Right hindlimb (tissue), 1 donor: ENCODE measurements around the gene RRAS.
A peak's percentile ranks its signal among the peaks of the same experiment; 100 is the strongest.
"Not testable (repeated sequence)": the region's sequence is repeated elsewhere in the genome, so short reads cannot be mapped to it uniquely, and the experiment has no call there.

ENCODE experiments used
- DNase-seq: peaks from one replicate; pipeline ENCODE4 v3.0.0-alpha.2; 2018

The RRAS gene

DNA sequence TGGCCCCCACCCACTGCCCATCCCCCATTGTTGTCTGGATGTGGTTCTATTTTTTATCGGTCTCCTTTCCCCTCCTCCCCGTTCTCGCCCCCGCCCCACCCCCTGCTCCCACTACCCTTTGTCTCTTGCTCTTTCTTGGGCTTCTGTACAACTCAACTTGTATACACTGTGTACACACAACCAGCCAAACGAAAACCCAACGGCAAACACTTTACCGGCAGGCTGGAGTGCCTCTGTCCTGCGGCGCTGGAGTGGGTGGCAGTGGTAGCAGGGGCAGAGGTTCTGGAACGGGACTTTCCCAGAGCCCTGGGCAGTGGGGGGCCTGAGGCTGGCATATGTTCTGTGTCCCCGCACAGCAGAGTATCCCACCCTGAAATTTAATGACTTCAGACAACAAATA, 13.7 kb downstream of the RRAS start:
- DNase-seq: peak; percentile 22

DNA sequence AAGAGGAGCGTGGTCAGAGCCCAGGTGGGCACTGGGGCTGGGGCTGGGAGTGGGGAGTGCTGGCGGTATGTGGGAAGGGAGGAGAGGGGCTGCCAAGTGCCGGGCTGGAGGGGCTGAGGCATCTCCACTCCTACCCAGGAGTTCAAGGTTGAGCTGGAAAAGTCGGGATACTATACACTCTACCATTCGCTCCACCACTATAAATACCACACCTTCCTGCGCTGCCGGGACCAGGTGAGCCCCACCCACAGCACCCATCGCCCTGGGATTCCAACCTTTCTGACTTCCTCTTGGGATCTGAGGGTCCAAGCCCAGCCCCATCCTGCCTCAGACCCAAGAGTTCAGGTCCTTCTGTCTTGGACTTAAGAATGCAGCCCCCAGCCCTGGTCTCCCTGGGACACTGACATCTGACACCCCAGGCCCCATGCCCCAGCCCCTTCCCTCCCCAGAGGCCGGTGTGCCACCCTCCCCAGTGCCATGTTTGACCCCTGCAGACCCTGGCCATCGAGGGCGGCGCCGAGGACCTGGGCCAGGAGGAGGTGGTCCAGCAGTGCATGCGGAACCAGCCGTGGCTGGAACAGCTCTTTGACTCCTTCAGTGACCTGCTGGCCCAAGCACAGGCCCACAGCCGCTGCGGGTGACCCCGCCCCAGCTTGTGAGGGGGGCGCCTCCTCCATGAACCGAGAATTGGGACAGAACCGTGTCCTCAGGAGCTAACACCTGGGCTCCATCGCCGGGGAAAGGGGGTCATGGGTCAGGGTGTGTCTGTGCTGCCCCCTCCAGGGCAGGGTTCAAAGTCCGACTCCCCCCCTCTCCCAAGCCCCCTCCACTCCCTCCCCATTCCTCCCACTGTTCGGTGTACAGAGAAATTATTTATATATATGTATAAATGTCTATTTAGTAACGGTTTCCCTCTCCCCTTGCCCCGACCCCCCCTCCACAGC, 14.7 kb downstream of the RRAS start:
- DNase-seq: no peak

DNA sequence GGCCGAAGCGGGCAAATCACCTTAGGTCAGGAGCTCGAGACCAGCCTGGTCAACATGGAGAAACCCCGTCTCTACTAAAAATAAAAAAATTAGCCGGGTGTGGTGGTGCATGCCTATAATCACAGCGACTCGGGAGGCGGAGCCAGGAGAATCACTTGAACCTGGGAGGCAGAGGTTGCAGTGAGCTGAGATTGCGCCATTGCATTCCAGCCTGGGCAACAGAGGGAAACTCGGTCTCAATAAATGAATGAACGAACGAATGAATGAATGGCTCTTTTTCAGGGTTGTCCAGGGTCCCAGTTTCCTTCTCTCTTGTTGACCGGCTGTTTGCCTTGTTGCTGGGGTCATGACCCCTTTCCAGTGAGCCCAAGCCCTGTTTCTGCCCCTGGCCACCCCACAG, 22.1 kb downstream of the RRAS start:
- DNase-seq: not testable (repeated sequence)

- no peak for DNase-seq
Observed at GRCh38 chr19:49616945-49617344, 23.0 kb downstream of the RRAS start.

DNA sequence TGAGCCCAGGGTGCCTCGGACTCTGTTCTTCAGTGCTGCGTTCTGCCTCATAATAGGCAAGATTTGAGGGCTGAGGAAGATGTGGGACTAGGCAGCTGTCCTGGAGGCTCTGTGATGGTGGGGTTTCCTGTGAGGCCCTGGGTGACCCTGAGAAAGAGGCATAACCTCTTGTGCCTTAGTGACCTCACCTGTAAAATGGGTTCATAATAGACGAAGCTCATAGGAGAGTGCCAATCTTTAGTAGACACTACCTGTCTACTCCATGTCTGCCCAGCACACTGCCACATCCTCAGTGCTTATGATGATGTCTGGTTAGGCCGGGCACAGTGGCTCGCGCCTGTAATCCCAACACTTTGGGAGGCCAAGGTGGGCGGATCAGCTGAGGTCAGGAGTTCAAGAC, 23.4 kb downstream of the RRAS start:
- DNase-seq: no peak

GRCh38 chr19:49615861-49616260, 24.1 kb downstream of the RRAS start:
- no peak for DNase-seq

DNA sequence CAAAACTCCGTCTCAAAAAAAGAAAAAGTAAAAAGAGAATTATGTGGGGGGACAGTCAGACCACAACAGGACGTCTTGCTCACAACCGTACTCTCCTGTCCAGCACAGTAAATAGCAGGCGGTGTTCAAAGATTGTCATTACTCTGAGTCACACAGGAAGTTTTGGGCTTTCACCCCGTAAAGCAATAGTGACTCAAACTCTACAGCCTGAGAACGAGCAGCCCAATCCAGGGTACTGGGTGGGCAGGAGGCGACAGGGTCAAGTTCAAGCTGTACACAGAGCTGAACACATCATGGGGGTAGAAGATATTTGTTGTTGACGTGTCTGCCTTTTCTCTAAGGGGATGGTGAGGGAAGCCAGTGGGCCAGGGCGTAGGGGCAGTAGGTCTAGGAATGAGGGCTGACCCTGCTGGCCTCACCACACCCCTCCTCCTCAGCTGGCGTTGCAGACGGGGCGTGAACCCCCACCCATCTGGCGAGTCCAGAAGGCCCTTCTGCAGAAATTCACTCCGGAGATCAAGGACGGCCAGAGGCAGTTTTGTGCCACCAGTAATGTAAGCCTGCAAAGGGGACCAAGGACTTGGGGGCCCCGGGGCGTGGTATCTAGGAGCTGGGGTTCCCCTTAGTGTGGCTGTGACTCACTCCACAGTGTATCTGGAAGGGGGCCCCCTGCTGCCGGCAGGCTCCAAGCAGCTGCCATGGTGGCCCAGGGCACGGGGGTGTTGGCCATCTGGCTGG, 25.7 kb downstream of the RRAS start:
- DNase-seq: no peak

- no peak for DNase-seq
Observed at GRCh38 chr19:49613374-49613773, 26.6 kb downstream of the RRAS start.

- no peak for DNase-seq
Observed at GRCh38 chr19:49609499-49610092, 30.3 kb downstream of the RRAS start.

DNA sequence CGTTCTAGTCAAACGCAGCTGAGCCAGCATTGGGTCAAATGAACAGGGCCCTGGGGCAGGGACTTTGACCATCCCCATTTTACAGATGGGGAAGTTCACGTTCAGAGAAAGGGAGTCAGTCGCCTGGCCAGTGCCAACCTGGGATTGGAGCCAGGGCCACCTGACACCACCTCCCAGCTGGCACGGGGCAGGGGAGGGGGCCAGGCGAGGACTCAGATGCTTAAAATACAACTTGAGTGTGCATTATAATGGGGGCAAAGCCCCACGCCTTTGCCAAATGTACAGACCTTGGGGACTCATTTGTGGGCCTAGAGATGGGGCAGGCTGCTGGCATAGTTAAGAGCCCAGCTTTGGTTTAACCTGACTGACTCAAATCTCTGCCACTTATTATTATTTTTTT, 34.3 kb downstream of the RRAS start:
- no peak for DNase-seq

- no peak for DNase-seq
Observed at GRCh38 chr19:49602806-49603205, 37.1 kb downstream of the RRAS start.

GRCh38 chr19:49601482-49602038, 38.4 kb downstream of the RRAS start:
- DNase-seq: no peak

- DNase-seq: no peak
Observed at GRCh38 chr19:49599378-49600295, 40.3 kb downstream of the RRAS start.

DNA sequence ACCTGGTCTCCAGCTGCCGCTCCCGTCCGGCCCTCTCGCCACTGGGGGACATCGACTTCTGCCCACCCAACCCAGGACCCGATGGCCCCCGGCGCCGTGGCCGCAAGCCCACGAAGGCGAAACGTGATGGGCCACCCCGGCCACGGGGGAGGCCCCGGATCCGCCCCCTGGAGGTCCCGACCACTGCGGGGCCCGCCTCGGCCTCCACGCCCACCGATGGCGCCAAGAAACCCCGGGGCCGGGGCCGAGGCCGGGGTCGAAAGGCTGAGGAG, 42.3 kb downstream of the RRAS start:
- no peak for DNase-seq

GRCh38 chr19:49596954-49597702, 42.8 kb downstream of the RRAS start:
- no peak for DNase-seq

- no peak for DNase-seq
Observed at GRCh38 chr19:49596407-49596806, 43.5 kb downstream of the RRAS start.

DNA sequence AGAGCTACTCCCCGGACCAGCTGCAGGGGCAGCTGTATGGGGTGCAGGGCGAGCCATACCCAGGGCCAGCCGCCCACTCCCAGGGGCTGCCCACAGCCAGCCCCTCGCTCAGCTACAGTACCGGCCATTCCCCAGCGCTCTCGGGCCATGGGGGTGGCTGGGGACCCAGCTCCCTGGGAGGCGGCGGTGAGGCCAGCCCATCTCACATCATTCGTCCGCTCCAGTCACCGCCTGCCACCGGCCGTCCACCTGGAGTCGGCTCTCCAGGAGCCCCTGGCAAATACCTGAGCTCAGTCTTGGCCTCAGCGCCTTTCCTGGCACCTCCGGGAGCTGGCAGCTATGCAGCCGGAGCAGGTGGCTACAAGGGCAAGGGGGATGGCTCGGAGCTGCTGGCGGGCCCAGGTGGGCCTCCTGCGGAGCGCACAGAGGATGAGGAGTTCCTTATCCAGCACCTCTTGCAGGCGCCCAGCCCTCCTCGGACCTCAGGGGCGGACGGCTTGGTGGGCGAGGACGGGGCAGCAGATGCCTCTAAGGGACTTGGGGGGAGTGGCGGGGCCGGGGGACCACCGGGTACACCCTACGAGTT, 44.0 kb downstream of the RRAS start:
- no peak for DNase-seq

DNA sequence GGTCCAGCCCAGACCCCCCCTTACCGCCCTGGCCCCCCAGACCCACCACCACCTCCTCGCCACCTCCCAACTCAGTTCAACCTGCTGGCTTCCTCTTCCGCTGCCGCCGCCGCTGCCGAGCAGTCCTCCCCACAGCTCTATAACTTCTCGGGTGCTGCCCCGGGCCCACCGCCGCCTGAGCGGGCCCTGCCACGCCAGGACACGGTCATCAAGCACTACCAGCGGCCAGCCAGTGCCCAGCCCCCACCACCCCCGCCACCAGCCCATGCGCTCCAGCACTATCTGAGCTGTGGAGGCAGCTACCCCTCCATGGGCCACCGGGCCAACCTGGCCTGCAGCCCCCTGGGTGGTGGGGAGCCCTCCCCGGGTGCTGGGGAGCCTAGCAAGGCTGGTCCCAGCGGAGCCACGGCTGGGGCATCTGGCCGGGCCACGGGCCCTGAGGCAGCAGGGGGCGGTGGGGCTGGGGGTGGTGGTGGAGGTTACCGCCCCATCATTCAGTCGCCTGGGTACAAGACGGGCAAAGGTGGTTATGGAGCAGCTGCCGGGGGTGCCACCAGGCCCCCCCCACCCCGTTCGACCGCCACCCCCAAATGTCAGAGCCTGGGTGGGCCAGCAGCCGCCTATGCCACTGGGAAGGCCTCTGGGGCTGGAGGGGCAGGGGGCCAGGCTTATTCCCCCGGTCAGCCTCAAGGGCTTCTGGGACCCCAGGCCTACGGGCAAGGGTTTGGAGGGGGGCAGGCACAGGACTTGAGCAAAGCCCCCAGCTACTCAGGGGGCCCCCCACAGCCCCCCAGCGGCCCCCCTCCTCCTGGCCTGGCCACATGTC, 44.7 kb downstream of the RRAS start:
- DNase-seq: peak; percentile 32

DNA sequence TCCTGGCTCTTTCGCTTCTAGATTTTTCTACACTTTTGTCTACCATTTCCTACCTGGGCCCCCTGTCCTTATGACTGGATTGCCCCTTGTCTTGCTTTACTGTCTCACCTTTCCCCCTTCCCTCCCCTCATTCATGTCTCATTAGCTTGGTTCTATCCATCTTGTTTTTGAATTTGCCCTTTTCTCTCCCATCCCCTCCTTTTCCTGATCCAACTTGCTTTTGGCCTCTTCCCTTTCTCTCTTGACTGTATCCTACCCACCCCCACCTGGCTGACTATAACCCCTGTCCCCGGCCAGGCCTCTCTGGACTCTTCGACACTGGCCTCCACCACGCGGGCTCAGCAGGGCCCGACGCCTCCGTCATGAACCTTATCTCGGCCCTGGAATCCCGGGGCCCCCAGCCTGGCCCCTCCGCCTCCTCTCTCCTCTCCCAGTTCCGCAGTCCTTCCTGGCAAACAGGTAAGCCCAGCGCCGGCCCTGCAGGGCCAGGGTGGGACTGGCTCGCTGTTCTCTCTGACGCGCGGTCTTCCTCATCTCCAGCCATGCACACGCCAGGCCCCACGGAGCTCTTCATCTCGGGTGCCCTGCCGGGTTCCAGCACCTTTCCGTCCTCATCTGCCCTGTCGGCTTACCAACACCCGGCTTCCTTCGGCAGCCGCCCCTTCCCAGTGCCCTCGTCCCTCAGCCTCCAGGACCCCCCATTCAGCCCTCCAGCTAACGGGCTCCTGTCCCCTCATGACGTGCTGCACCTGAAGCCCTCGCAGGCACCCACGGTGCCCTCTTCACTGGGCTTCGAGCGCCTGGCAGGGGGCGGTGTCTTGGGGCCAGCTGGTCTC, 45.6 kb downstream of the RRAS start:
- DNase-seq: no peak
